ENCODE results near the gene KCTD18. TPM values are rescaled to one million over a fixed set of nuclear protein-coding genes. Genes with fewer than 3 reads are reported as not detected.

KCTD18 gene
- total RNA-seq, 1 donor from 2014 or later = 28.2 TPM

DNA sequence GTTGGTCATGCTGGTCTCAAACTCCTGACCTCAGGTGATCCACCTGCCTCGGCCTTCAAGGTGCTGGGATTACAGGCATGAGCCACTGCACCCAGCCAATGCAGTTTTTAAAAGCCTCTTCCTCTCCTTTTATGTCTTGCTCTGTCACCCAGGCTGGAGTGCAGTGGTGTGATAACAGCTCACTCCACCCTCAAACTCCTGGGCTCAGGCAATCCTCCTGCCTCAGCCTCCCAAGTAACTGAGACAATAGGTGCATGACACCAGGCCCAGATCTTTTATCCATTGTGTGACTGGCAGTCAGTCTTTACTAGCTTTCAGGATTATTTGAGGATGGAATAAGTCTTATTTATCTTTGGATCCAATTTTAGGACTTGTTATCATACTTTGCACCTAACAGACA lies 13.2 kb downstream of the KCTD18 start:
- H3K36me3 ChIP-seq (ENCODE audit: control insufficient read depth, insufficient read depth, low read length) = peaks cover 2% of the 10 kb centered on the region
- no peak overlapping the region for H3K4me3 ChIP-seq (ENCODE audit: low read depth, low read length)
- no peak for TF ChIP-seq CTCF (IDR thresholded peaks at IDR 0.05; ENCODE audit: insufficient read depth, low read length, severe bottlenecking)
- FAIRE-seq (no peak), DNase-seq (ENCODE audit: low read depth) (no peak)
- H3K27me3 ChIP-seq (ENCODE audit: control insufficient read depth, insufficient read depth, low read length) = no peaks in the 10 kb centered on the region

GRCh38 chr2:200494048-200494447 lies 15.8 kb downstream of the KCTD18 start:
- Histone ChIP-seq H3K4me3 (ENCODE audit: low read depth, low read length) (no peak overlapping the region), H3K27me3 (ENCODE audit: control insufficient read depth, insufficient read depth, low read length) (no peaks in the 10 kb centered on the region), H3K36me3 (ENCODE audit: control insufficient read depth, insufficient read depth, low read length) (peaks cover 5% of the 10 kb centered on the region)
- DNase-seq (ENCODE audit: low read depth) = no peak
- TF ChIP-seq CTCF (IDR thresholded peaks at IDR 0.05; ENCODE audit: insufficient read depth, low read length, severe bottlenecking) = no peak
- FAIRE-seq = no peak

- no peak for TF ChIP-seq CTCF (IDR thresholded peaks at IDR 0.05; ENCODE audit: insufficient read depth, low read length, severe bottlenecking)
- DNase-seq (ENCODE audit: low read depth) (no peak), FAIRE-seq (no peak)
- H3K36me3 ChIP-seq (ENCODE audit: control insufficient read depth, insufficient read depth, low read length) = peaks cover 5% of the 10 kb centered on the region
- H3K4me3 ChIP-seq (ENCODE audit: low read depth, low read length) = no peak overlapping the region
- no peaks in the 10 kb centered on the region for H3K27me3 ChIP-seq (ENCODE audit: control insufficient read depth, insufficient read depth, low read length)
These were observed 17.2 kb downstream of the KCTD18 start for GRCh38 chr2:200492656-200493055.

GRCh38 chr2:200490001-200490400 lies 19.9 kb downstream of the KCTD18 start:
- no peak for TF ChIP-seq CTCF (IDR thresholded peaks at IDR 0.05; ENCODE audit: insufficient read depth, low read length, severe bottlenecking)
- FAIRE-seq (no peak), DNase-seq (ENCODE audit: low read depth) (no peak)
- no peak overlapping the region for H3K4me3 ChIP-seq (ENCODE audit: low read depth, low read length)
- H3K27me3 ChIP-seq (ENCODE audit: control insufficient read depth, insufficient read depth, low read length) = no peaks in the 10 kb centered on the region
- peaks cover 5% of the 10 kb centered on the region for H3K36me3 ChIP-seq (ENCODE audit: control insufficient read depth, insufficient read depth, low read length)

- FAIRE-seq = no peak
- no peak for DNase-seq (ENCODE audit: low read depth)
- TF ChIP-seq CTCF (IDR thresholded peaks at IDR 0.05; ENCODE audit: insufficient read depth, low read length, severe bottlenecking) = no peak
These were observed 21.7 kb downstream of the KCTD18 start for GRCh38 chr2:200488169-200488568.

DNA sequence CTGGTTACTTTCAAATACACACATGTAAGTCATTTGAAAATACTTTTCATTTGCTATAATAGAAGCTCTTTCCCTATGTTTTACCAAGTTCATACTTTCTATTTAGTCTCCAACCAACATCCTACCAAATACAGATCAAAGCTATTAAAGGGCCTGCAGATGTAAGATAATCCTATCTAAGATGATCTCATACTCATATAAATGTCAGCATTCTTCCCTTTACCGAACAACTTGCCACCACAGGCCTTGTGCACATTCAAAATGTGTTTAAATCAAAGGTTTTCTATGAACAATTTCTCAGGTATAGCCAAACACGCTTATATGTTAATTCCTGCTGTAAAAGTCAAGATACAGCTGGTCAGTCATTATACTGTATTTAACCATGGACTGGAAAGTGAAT lies 23.3 kb downstream of the KCTD18 start:
- TF ChIP-seq CTCF (IDR thresholded peaks at IDR 0.05; ENCODE audit: insufficient read depth, low read length, severe bottlenecking) = no peak
- Histone ChIP-seq H3K27me3 (ENCODE audit: control insufficient read depth, insufficient read depth, low read length) (no peaks in the 10 kb centered on the region), H3K4me3 (ENCODE audit: low read depth, low read length) (no peak overlapping the region), H3K36me3 (ENCODE audit: control insufficient read depth, insufficient read depth, low read length) (peaks cover 3% of the 10 kb centered on the region)
- no peak for FAIRE-seq
- DNase-seq (ENCODE audit: low read depth) = peak; percentile 64

More at GRCh38 chr2:200488169-200488568, 21.7 kb downstream of the KCTD18 start:
- Histone ChIP-seq H3K27me3 (ENCODE audit: control insufficient read depth, insufficient read depth, low read length) (no peaks in the 10 kb centered on the region), H3K4me3 (ENCODE audit: low read depth, low read length) (no peak overlapping the region), H3K36me3 (ENCODE audit: control insufficient read depth, insufficient read depth, low read length) (peaks cover 4% of the 10 kb centered on the region)
